ENCODE results near the gene SOX3.

Gene SOX3

DNA sequence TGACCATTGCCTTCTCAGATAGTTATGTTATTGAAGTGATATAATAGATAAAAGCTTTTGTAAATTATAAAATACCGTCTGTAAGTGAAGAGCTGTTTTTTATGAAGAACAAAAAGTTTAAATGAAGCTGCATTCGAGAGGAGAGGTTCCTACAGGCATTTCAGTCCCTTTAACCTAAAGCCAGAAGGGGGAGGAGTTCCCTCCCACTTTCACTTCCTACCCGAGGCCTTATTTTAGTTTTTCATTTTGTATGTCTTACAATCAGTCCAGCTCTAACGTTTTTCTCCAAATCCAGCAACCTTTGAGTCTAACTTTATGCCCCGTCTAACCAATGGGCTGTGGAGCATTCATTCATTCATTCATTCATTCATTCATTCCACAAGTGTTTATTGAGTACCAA, 16.5 kb upstream of the SOX3 start:
- Histone ChIP-seq H3K27me3 (no peaks in the 10 kb centered on the region), H3K4me1 (no peaks in the 10 kb centered on the region), H3K36me3 (no peaks in the 10 kb centered on the region), H3K4me3 (no peak overlapping the region), H3K27ac (no peak overlapping the region), H3K9me3 (no peaks in the 10 kb centered on the region)
- TF ChIP-seq, protein P1, sequence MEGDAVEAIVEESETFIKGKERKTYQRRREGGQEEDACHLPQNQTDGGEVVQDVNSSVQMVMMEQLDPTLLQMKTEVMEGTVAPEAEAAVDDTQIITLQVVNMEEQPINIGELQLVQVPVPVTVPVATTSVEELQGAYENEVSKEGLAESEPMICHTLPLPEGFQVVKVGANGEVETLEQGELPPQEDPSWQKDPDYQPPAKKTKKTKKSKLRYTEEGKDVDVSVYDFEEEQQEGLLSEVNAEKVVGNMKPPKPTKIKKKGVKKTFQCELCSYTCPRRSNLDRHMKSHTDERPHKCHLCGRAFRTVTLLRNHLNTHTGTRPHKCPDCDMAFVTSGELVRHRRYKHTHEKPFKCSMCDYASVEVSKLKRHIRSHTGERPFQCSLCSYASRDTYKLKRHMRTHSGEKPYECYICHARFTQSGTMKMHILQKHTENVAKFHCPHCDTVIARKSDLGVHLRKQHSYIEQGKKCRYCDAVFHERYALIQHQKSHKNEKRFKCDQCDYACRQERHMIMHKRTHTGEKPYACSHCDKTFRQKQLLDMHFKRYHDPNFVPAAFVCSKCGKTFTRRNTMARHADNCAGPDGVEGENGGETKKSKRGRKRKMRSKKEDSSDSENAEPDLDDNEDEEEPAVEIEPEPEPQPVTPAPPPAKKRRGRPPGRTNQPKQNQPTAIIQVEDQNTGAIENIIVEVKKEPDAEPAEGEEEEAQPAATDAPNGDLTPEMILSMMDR (IDR thresholded peaks at IDR 0.05), result no peak
- no peak for DNase-seq
- intact Hi-C loops (cut with DNase I; ENCODE audit: low total_unique reads), result no loop called here

DNA sequence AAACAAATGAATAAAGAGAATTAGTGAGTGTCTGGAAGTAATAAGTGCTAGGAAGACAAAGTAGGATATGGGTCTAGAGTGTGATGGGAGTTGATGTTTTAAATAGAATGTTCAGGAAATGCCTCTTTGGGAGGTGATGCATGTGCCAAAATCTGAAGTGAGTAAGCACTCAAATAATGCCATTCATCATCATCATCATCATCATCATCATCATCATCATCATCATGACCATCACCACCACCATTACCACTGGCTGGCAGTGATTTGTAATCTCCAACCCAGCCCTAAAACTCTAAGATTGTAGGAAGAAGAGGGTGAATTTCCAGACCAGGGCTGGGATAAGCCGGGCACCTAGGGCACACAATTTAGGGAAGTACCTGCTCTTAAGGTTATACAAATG, 9.7 kb upstream of the SOX3 start:
- H3K9me3 ChIP-seq, result no peaks in the 10 kb centered on the region
- no peaks in the 10 kb centered on the region for H3K36me3 ChIP-seq
- intact Hi-C loops (cut with DNase I; ENCODE audit: low total_unique reads), result no loop called here
- H3K4me3 ChIP-seq, result no peak overlapping the region
- DNase-seq, result no peak
- H3K27me3 ChIP-seq, result peaks cover 1 to 28% of the 10 kb centered on the region in 2 donors
- TF ChIP-seq, protein P1 (IDR thresholded peaks at IDR 0.05), result no peak
- H3K27ac ChIP-seq, result no peak overlapping the region
- H3K4me1 ChIP-seq, result no peaks in the 10 kb centered on the region

DNA sequence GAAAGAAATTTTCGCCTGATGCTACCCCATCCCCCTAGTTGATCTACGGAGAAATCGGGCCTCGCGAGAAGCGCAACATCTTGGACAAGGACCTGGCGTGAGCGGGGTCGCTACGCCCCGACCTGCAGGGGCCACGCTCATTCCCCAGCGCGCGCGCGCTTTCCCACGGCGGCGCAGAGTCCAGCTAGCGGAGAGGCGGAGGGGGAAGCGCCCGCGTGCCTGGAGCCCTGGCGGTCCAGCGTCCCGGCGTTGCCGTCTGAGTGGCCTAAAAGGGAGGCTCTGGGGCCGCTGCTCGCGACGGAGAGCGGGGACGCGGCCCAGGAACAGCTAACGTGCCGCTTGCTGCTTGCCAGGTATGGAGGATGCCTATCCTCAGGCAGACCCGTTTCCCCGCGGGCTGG, 6.0 kb upstream of the SOX3 start:
- Histone ChIP-seq H3K27ac (no peak overlapping the region), H3K27me3 (peaks cover 4 to 61% of the 10 kb centered on the region in 2 donors), H3K4me1 (peaks cover 0 to 14% (median 8%) of the 10 kb centered on the region in 4 donors), H3K9me3 (peaks cover 0 to under 1% (median 0%) of the 10 kb centered on the region in 3 donors), H3K4me3 (no peak overlapping the region), H3K36me3 (no peaks in the 10 kb centered on the region)
- no peak for DNase-seq
- TF ChIP-seq, protein P1 (IDR thresholded peaks at IDR 0.05), result no peak
- intact Hi-C loops (cut with DNase I; ENCODE audit: low total_unique reads), result no loop called here

DNA sequence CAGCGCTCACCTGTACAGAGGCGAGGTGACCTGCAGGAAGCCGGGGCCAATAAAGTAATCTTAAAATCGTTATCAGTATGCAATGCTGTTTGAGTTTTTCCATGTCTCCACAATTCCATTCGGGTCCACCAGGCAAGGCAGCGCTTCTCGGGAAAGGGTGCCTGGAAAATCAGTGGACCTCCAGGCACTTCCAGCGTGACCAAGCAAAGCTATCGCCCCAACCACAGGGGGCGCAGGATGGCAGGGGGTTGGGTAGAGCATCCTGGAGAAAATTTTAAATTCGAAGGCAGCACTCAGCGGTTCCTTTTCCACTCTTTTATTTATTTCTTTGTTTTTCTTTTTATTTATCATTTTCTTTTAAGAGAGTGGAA, 5.4 kb upstream of the SOX3 start:
- intact Hi-C loops (cut with DNase I; ENCODE audit: low total_unique reads), result no loop called here
- Histone ChIP-seq H3K4me3 (no peak overlapping the region), H3K4me1 (peaks cover 0 to 20% (median 14%) of the 10 kb centered on the region in 4 donors), H3K27me3 (peaks cover 4 to 67% of the 10 kb centered on the region in 2 donors), H3K36me3 (no peaks in the 10 kb centered on the region), H3K9me3 (peaks cover 0 to 6% (median 0%) of the 10 kb centered on the region in 3 donors), H3K27ac (no peak overlapping the region)
- TF ChIP-seq, protein P1 (IDR thresholded peaks at IDR 0.05), result no peak
- no peak for DNase-seq

DNA sequence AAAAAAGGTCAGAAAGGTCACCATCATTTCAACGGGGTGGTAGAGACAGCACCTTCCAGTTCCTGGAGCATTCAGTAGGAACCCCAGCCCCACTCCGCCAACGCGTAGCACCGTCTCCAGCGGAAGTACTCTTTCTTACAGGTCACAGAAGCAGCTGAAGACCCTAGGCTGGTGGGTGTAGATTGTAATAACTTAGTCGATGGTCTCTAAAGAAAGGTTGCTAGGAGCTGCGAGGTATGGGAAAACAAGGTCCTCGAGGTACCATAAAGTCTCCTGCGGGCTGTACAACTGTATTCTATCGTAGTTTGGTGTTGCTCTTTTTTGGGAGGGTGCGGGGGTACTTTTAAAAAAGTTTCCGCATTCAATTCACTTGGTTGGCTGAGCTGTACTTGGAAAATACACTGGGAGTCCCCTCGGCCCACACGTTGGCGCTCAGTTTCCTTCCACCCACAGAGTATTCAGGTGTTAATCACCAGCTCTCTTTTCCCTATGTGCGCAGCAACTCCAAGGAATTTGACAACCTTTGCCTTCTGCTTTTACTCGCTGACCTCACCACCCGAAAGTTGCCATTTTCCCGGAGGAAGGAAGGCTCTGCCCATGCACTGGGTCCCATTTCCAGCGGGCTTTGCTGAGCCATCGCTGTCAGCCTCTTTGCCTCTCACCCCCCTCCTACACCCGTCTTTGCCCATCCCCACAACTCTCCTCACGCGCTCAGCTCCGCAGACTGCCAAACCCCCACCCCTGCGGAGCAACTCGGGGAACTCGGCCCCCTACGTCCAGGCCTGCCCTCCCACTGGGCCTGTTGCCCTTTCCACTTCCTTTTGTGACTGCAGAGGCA, 4.8 kb upstream of the SOX3 start:
- H3K27me3 ChIP-seq, result peaks cover 4 to 73% of the 10 kb centered on the region in 2 donors
- TF ChIP-seq, protein P1 (IDR thresholded peaks at IDR 0.05), result no peak

More for the DNA sequence above, 4.8 kb upstream of the SOX3 start:
- no peak for DNase-seq
- no peaks in the 10 kb centered on the region for H3K36me3 ChIP-seq
- no peak overlapping the region for H3K4me3 ChIP-seq
- peaks cover 0 to 26% (median 17%) of the 10 kb centered on the region in 4 donors for H3K4me1 ChIP-seq
- intact Hi-C loops (cut with DNase I; ENCODE audit: low total_unique reads), result no loop called here
- peaks cover 0 to 7% (median 0%) of the 10 kb centered on the region in 3 donors for H3K9me3 ChIP-seq
- H3K27ac ChIP-seq, result no peak overlapping the region
